ENCODE results near the gene TMEM156. TPM values are rescaled to one million over a fixed set of nuclear protein-coding genes. Genes with fewer than 3 reads are reported as not detected.

The TMEM156 gene
- total RNA-seq, 4 donors from 2014 or later: not detected

- WGBS, 2 donors (ENCODE audit: low coverage in 1 of 2): 98 to 100% methylated on average over 2 of the region's 2 CpGs
- Histone ChIP-seq H3K27ac (no peak overlapping the region), H3K4me3 (no peak overlapping the region), H3K4me1 (peaks cover 0 to 46% (median 0%) of the 10 kb centered on the region in 3 donors), H3K36me3 (no peaks in the 10 kb centered on the region), H3K9me3 (no peaks in the 10 kb centered on the region), H3K27me3 (no peaks in the 10 kb centered on the region)
- TF ChIP-seq POLR2AphosphoS5 (IDR thresholded peaks at IDR 0.05) (no peak), EP300 (IDR thresholded peaks at IDR 0.05) (no peak), CTCF (IDR thresholded peaks at IDR 0.05) (no peak), POLR2A (IDR thresholded peaks at IDR 0.05) (no peak)
- no peak for ATAC-seq
Observed at GRCh38 chr4:39066371-39066770, 34.2 kb upstream of the TMEM156 start.

GRCh38 chr4:39063430-39063829 is 31.2 kb upstream of the TMEM156 start:
- ATAC-seq: no peak
- peaks cover 0 to 44% (median 0%) of the 10 kb centered on the region in 3 donors for H3K4me1 ChIP-seq
- TF ChIP-seq EP300 (IDR thresholded peaks at IDR 0.05) (no peak), CTCF (IDR thresholded peaks at IDR 0.05) (no peak), POLR2A (IDR thresholded peaks at IDR 0.05) (no peak), POLR2AphosphoS5 (IDR thresholded peaks at IDR 0.05) (no peak)

GRCh38 chr4:39062770-39063097 is 30.5 kb upstream of the TMEM156 start:
- no peak for ATAC-seq
- TF ChIP-seq POLR2AphosphoS5 (IDR thresholded peaks at IDR 0.05) (no peak), CTCF (IDR thresholded peaks at IDR 0.05) (no peak), EP300 (IDR thresholded peaks at IDR 0.05) (no peak), POLR2A (IDR thresholded peaks at IDR 0.05) (no peak)
- 76 to 91% methylated on average over 4 of the region's 4 CpGs for WGBS, 2 donors (ENCODE audit: low coverage in 1 of 2)
- H3K36me3 ChIP-seq: no peaks in the 10 kb centered on the region
- H3K27me3 ChIP-seq: no peaks in the 10 kb centered on the region
- H3K27ac ChIP-seq: no peak overlapping the region
- peaks cover 0 to 42% (median 0%) of the 10 kb centered on the region in 3 donors for H3K4me1 ChIP-seq
- H3K4me3 ChIP-seq: no peak overlapping the region
- H3K9me3 ChIP-seq: no peaks in the 10 kb centered on the region

More at GRCh38 chr4:39063430-39063829, 31.2 kb upstream of the TMEM156 start:
- Histone ChIP-seq H3K27me3 (no peaks in the 10 kb centered on the region), H3K36me3 (no peaks in the 10 kb centered on the region), H3K4me3 (no peak overlapping the region), H3K9me3 (no peaks in the 10 kb centered on the region), H3K27ac (no peak overlapping the region)

- Histone ChIP-seq H3K36me3 (no peaks in the 10 kb centered on the region), H3K9me3 (no peaks in the 10 kb centered on the region), H3K4me3 (no peak within 1 kb of the TSS), H3K27me3 (no peaks in the 10 kb centered on the region), H3K4me1 (peaks cover 0 to 41% (median 0%) of the 10 kb centered on the region in 3 donors), H3K27ac (no peak within 1 kb of the TSS)
- 53% methylated on average over 7 of the region's 7 CpGs for WGBS, 2 donors (ENCODE audit: low coverage in 1 of 2)
- no peak for TF ChIP-seq EP300 (IDR thresholded peaks at IDR 0.05)
- no peak for TF ChIP-seq POLR2A (IDR thresholded peaks at IDR 0.05)
- no peak for ATAC-seq
Observed at GRCh38 chr4:39062094-39062769, 30.0 kb upstream of the TMEM156 start, which contains the start of gene KLHL5. Gene KLHL5 (plus strand): TSS chr4:39062232. CDS start chr4:39062653, 421 bp downstream.

- peaks cover 0 to 38% (median 0%) of the 10 kb centered on the region in 3 donors for H3K4me1 ChIP-seq
- no peaks in the 10 kb centered on the region for H3K9me3 ChIP-seq
- H3K4me3 ChIP-seq: no peak overlapping the region
- no peak for ATAC-seq
- no peak for TF ChIP-seq POLR2A (IDR thresholded peaks at IDR 0.05)
- no peak for TF ChIP-seq CTCF (IDR thresholded peaks at IDR 0.05)
- no peak for TF ChIP-seq EP300 (IDR thresholded peaks at IDR 0.05)
- TF ChIP-seq POLR2AphosphoS5 (IDR thresholded peaks at IDR 0.05): no peak
- H3K27ac ChIP-seq: no peak overlapping the region
- WGBS, 2 donors (ENCODE audit: low coverage in 1 of 2): 96 to 100% methylated on average over 1 of the region's 1 CpG
- no peaks in the 10 kb centered on the region for H3K27me3 ChIP-seq
- H3K36me3 ChIP-seq: no peaks in the 10 kb centered on the region
Observed at GRCh38 chr4:39061457-39061856, 29.2 kb upstream of the TMEM156 start.
